K562 (cell line): ENCODE measurements around the gene LIPI. TPM values are rescaled to one million over a fixed set of nuclear protein-coding genes. Genes with fewer than 3 reads are reported as not detected.
A peak's percentile ranks its signal among the peaks of the same experiment; 100 is the strongest.

Source experiments
- CBX3 ChIP-seq, 2 experiments: IDR thresholded peaks; 1 replicate in 1 of 2; 2 replicates in 1 of 2; pipeline ENCODE4 v1.6.1; 2012; ENCODE audit warnings: inconsistent platforms in 2 of 2, low read length in 2 of 2, borderline replicate concordance in 1 of 2, control low read depth in 1 of 2
- CEBPG ChIP-seq, 3 experiments: fragments of 200-800 bp in 1 of 3; sonication (Bioruptor generic) in 1 of 3; sonication (generic) in 1 of 3; formaldehyde crosslinking in 1 of 3; IDR thresholded peaks in 2 of 3; conservative IDR thresholded peaks in 1 of 3; 2 replicates each; pipeline versions ENCODE4 v1.6.1 to v1.8.0; 2016 to 2022; ENCODE audit warnings: missing compliant biosample characterization in 2 of 3, missing genetic modification characterization in 2 of 3, mild to moderate bottlenecking in 1 of 3, missing genetic modification reagents in 1 of 3
- EGR1 ChIP-seq: fragments of 450-650 bp; conservative IDR thresholded peaks from 2 replicates; pipeline ENCODE4 v1.6.1; 2017; ENCODE audit warnings: mild to moderate bottlenecking
- GMEB1 ChIP-seq: fragments of 250-450 bp; sonication (Bioruptor Pico); IDR thresholded peaks from 2 replicates; pipeline ENCODE4 v1.4.0; 2020; ENCODE audit warnings: mild to moderate bottlenecking
- GTF3C2 ChIP-seq: IDR thresholded peaks from 3 replicates; pipeline ENCODE4 v1.6.1; 2011; ENCODE audit warnings: borderline replicate concordance, mild to moderate bottlenecking, moderate library complexity; ENCODE audit not compliant: insufficient read length; ENCODE audit errors: extremely low read depth
- HNRNPK ChIP-seq: fragments of 200-400 bp; formaldehyde crosslinking; IDR thresholded peaks from one replicate; pipeline ENCODE4 v1.6.1; 2018; ENCODE audit warnings: mild to moderate bottlenecking, low read depth, low read length; ENCODE audit not compliant: poor library complexity, severe bottlenecking
- JUND ChIP-seq, 2 experiments: IDR thresholded peaks; 2 replicates in 1 of 2; 3 replicates in 1 of 2; pipeline ENCODE4 v1.6.1; 2011; ENCODE audit warnings: borderline replicate concordance in 2 of 2, low read depth in 2 of 2, low read length in 2 of 2, improper control_type of control experiment in 1 of 2, missing biosample characterization in 1 of 2, missing genetic modification characterization in 1 of 2, missing genetic modification reagents in 1 of 2
- MCM2 ChIP-seq: fragments of 450-650 bp; IDR thresholded peaks from 2 replicates; pipeline ENCODE4 v1.6.1; 2017; ENCODE audit warnings: low read depth, mild to moderate bottlenecking
- NFE2L1 ChIP-seq: fragments of 450-650 bp; IDR thresholded peaks from 2 replicates; pipeline ENCODE4 v1.6.1; 2016; ENCODE audit warnings: missing genetic modification characterization, low read depth, mild to moderate bottlenecking, missing compliant biosample characterization, moderate library complexity, borderline replicate concordance
- PHF8 ChIP-seq: fragments of 200-600 bp; sonication (generic); IDR thresholded peaks from 2 replicates; pipeline ENCODE4 v1.6.1; 2012; ENCODE audit warnings: mixed run types, mild to moderate bottlenecking, inconsistent platforms, low read length, moderate library complexity, borderline replicate concordance
- POLR2G ChIP-seq: fragments of 200-400 bp; formaldehyde crosslinking; IDR thresholded peaks from 2 replicates; pipeline ENCODE4 v1.6.1; 2017; ENCODE audit warnings: low read depth, mild to moderate bottlenecking, antibody characterized with exemption, low read length, moderate library complexity
- PRPF4 ChIP-seq: fragments of 200-400 bp; formaldehyde crosslinking; IDR thresholded peaks from one replicate; pipeline ENCODE4 v1.6.1; 2017; ENCODE audit warnings: low read length, low read depth, mild to moderate bottlenecking; ENCODE audit not compliant: insufficient read depth, poor library complexity, severe bottlenecking
- RFX7 ChIP-seq: fragments of 250-450 bp; sonication (Bioruptor Pico); IDR thresholded peaks from 2 replicates; pipeline ENCODE4 v1.5.1; 2021; ENCODE audit warnings: mild to moderate bottlenecking
- SP1 ChIP-seq: sonication (generic); formaldehyde crosslinking; IDR thresholded peaks from 2 replicates; pipeline ENCODE4 v1.8.1; 2022; ENCODE audit warnings: mild to moderate bottlenecking, missing genetic modification reagents
- STAT5A ChIP-seq: IDR thresholded peaks from 2 replicates; pipeline ENCODE4 v1.6.1; 2012; ENCODE audit warnings: low read length, inconsistent platforms, borderline replicate concordance
- ZBTB1 ChIP-seq: sonication (generic); formaldehyde crosslinking; IDR thresholded peaks from 2 replicates; pipeline ENCODE4 v1.8.1; 2023; ENCODE audit warnings: missing genetic modification reagents, low read depth, mild to moderate bottlenecking, borderline replicate concordance
- ZNF124 ChIP-seq: sonication (generic); formaldehyde crosslinking; IDR thresholded peaks from 2 replicates; pipeline ENCODE4 v1.8.1; 2022; ENCODE audit warnings: missing genetic modification reagents
- polyA plus RNA-seq, 8 experiments: library from polyadenylated mRNA; depleted of rRNA in 4 of 8; stranded (reverse) in 5 of 8; unstranded in 3 of 8; fragments of >200 nt; fragmentation: Nextera tagmentation in 2 of 8; fragmentation: Illumina TruSeq in 1 of 8; extraction: Ambion mirVana in 2 of 8; extraction: Trizol in 1 of 8; gene quantifications; 2 replicates each; pipeline versions ENCODE4 v1.2.1 to v1.2.3, GENCODE V29; 2011 to 2014; ENCODE audit warnings: inconsistent platforms in 1 of 8, missing spikeins in 1 of 8
- total RNA-seq, 7 experiments: library from RNA; depleted of rRNA in 6 of 7; stranded (reverse); fragments of >200 nt in 6 of 7; fragmentation: Illumina TruSeq in 2 of 7; extraction: Trizol in 2 of 7; gene quantifications; 2 replicates each; pipeline versions ENCODE4 v1.2.1 to v1.2.3, GENCODE V29; 2011 to 2021; ENCODE audit warnings: low replicate concordance in 1 of 7
- TF ChIP-seq, protein P1 (sequence below): sonication (generic); formaldehyde crosslinking; IDR thresholded peaks from 2 replicates; pipeline ENCODE4 v1.8.1; 2023; ENCODE audit warnings: mild to moderate bottlenecking, missing genetic modification reagents
- TF ChIP-seq, protein P2 (sequence below): sonication (generic); formaldehyde crosslinking; IDR thresholded peaks from 2 replicates; pipeline ENCODE4 v1.5.0; 2020; ENCODE audit warnings: missing genetic modification reagents

The LIPI gene
- total and polyA plus RNA-seq, 9 of the 15 experiments (the other 6 are each of a cell fraction or from before 2014, with no cell fraction given): not detected

DNA sequence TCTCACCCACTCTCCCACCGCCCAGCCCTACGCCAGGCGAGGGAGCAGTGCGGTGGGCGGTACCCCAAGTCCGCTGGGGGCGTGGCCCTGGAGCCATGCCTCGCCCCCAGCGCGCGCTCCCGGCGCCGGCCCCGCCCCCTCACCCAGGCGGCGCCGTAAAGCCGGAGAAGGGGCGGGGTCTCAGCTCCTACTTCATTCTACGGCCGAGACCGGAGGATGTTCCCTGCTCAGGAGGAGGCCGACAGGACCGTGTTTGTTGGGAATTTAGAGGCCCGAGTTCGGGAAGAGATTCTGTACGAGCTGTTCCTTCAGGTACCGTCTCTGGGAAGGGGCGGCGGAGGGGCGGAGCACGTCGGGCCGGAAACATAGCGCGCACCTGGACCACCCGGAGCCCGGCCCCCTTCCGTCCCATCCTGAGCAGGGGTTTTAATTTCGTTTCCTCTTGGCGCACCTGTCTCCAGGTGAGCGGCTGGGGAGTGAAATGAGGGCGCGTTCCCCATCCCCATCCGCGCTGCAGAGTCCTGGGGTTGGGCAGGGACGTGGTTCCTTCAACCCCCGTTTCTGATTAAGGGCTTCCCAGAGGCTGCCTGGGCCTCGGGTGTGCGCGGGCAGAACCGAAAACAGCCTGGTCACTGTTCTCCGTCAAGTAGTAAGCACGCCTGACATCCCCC is 5.4 kb upstream of the LIPI start, which contains the start of gene RBM11 (continued):
- TF ChIP-seq GTF3C2 (no peak), PHF8 (peak; percentile 42; the same call in 1 of the 2 replicates), HNRNPK (no peak), PRPF4 (no peak), ZBTB1 (no peak), CEBPG (CRISPR knock-in tag; IDR thresholded peaks at IDR 0.05) (no peak), CEBPG (tag; conservative IDR thresholded peaks at IDR 0.05 in 1 of 2, IDR thresholded peaks at IDR 0.05 in 1 of 2) (no peak), NFE2L1 (tag) (no peak), RFX7 (CRISPR knock-in tag) (no peak), ZNF124 (no peak), POLR2G (peak; percentile 58), EGR1 (peak; percentile 65), CBX3 (IDR thresholded peaks at IDR 0.05; ENCODE audit: borderline replicate concordance in 1 of 2, low read length in 2 of 2) (no peak), MCM2 (no peak), JUND (IDR thresholded peaks at IDR 0.05; ENCODE audit: borderline replicate concordance, low read depth, low read length) (no peak), JUND (tag; IDR thresholded peaks at IDR 0.05; ENCODE audit: borderline replicate concordance, low read depth, low read length) (no peak; the same call in 2 of the 3 replicates), GMEB1 (no peak), SP1 (peak; percentile 66), STAT5A (no peak)
- TF ChIP-seq, protein P1, sequence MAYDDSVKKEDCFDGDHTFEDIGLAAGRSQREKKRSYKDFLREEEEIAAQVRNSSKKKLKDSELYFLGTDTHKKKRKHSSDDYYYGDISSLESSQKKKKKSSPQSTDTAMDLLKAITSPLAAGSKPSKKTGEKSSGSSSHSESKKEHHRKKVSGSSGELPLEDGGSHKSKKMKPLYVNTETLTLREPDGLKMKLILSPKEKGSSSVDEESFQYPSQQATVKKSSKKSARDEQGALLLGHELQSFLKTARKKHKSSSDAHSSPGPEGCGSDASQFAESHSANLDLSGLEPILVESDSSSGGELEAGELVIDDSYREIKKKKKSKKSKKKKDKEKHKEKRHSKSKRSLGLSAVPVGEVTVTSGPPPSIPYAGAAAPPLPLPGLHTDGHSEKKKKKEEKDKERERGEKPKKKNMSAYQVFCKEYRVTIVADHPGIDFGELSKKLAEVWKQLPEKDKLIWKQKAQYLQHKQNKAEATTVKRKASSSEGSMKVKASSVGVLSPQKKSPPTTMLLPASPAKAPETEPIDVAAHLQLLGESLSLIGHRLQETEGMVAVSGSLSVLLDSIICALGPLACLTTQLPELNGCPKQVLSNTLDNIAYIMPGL: no peak
- TF ChIP-seq, protein P2, sequence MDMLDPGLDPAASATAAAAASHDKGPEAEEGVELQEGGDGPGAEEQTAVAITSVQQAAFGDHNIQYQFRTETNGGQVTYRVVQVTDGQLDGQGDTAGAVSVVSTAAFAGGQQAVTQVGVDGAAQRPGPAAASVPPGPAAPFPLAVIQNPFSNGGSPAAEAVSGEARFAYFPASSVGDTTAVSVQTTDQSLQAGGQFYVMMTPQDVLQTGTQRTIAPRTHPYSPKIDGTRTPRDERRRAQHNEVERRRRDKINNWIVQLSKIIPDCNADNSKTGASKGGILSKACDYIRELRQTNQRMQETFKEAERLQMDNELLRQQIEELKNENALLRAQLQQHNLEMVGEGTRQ (CRISPR knock-in tag): no peak
